K562 (cell line): ENCODE results near the gene GARNL3. TPM values are rescaled to one million over a fixed set of nuclear protein-coding genes. Genes with fewer than 3 reads are reported as not detected.

Source experiments
- ATAC-seq: fragments of 200-7000 bp; cut with Tn5 transposase; 3 replicates; pipeline ENCODE4 v1.9.1; 2020; ENCODE audit warnings: moderate library complexity
- BruUV-seq: library from RNA; stranded (reverse); fragments of 400-500 nt; replicated peaks from 2 replicates; lab custom pipeline; 2021; lab: Mats Ljungman, UMichigan
- CTCF ChIA-PET: fragments of 300-600 bp; formaldehyde crosslinking; extraction: SDS; loops from one replicate; lab custom pipeline; 2021; ENCODE audit warnings: low intra/inter-chr PET ratio; lab: Yijun Ruan, JAX
- POLR2A ChIA-PET: fragments of 300-600, 350-650 bp; sonication (Branson Sonifier 250); formaldehyde crosslinking; extraction: SDS; loops from one replicate; lab custom pipeline; 2021; ENCODE audit warnings: antibody characterized with exemption, inconsistent platforms; lab: Yijun Ruan, JAX
- DNase-seq, 4 experiments: peaks; one replicate each; pipeline versions ENCODE4 v3.0.0 to v3.0.0-alpha.2; 2011 to 2018; ENCODE audit warnings: low spot score in 3 of 4, mixed read lengths in 3 of 4; ENCODE audit errors: extremely low read depth in 1 of 4
- FAIRE-seq: peaks from 2 replicates; lab custom pipeline; 2011; peaks lifted over from hg19 to GRCh38; lab: Jason Lieb, UNC
- H2AFZ ChIP-seq: 2 replicates; pipeline ENCODE4 v1.6.0; 2011; ENCODE audit warnings: low read depth, low read length, control low read depth, inconsistent platforms
- H3K27ac ChIP-seq: fragments of 200-600 bp; 3 replicates; pipeline ENCODE4 v1.8.0; 2011; ENCODE audit warnings: low read depth, mild to moderate bottlenecking, control low read depth, inconsistent platforms, low read length, moderate library complexity, mixed read lengths; ENCODE audit errors: extremely low read depth
- H3K27me3 ChIP-seq, 2 experiments: fragments of 300-600 bp in 1 of 2; 2 replicates in 1 of 2; 3 replicates in 1 of 2; pipeline versions ENCODE4 v1.6.0 to v1.8.0; 2011; ENCODE audit warnings: inconsistent platforms in 2 of 2, low read length in 2 of 2, mild to moderate bottlenecking in 1 of 2, mixed read lengths in 1 of 2, moderate library complexity in 1 of 2; ENCODE audit not compliant: control insufficient read depth in 2 of 2, insufficient read depth in 2 of 2
- H3K36me3 ChIP-seq: fragments of 300-600 bp; 3 replicates; pipeline ENCODE4 v1.8.0; 2011; ENCODE audit warnings: mild to moderate bottlenecking, low read length, inconsistent platforms; ENCODE audit not compliant: control insufficient read depth, insufficient read depth
- H3K4me1 ChIP-seq, 2 experiments: fragments of 200-600 bp in 1 of 2; replicated peaks in 1 of 2; 2 replicates in 1 of 2; 3 replicates in 1 of 2; pipeline versions ENCODE4 v1.5.1 to v1.8.0; 2011; ENCODE audit warnings: inconsistent platforms in 2 of 2, low read length in 2 of 2, mild to moderate bottlenecking in 1 of 2, mixed read lengths in 1 of 2, moderate library complexity in 1 of 2; ENCODE audit not compliant: control insufficient read depth in 2 of 2, insufficient read depth in 2 of 2
- H3K4me2 ChIP-seq: 2 replicates; pipeline ENCODE4 v1.6.1; 2011; ENCODE audit warnings: low read length, control low read depth, inconsistent platforms, mixed read lengths; ENCODE audit not compliant: insufficient read depth
- H3K4me3 ChIP-seq: fragments of 200-600 bp; sonication (generic), shearing (Covaris generic); 2 replicates; pipeline ENCODE4 v1.5.1; 2016; ENCODE audit warnings: control low read depth, inconsistent platforms
- H3K79me2 ChIP-seq: fragments of 200-600 bp; 3 replicates; pipeline ENCODE4 v1.8.0; 2011; ENCODE audit warnings: low read length, inconsistent platforms; ENCODE audit not compliant: control insufficient read depth, insufficient read depth
- H3K9ac ChIP-seq, 2 experiments: 2 replicates each; pipeline versions ENCODE4 v1.6.0 to v1.6.1; 2011; ENCODE audit warnings: low read depth in 2 of 2, low read length in 2 of 2, control low read depth in 1 of 2, inconsistent platforms in 1 of 2, mild to moderate bottlenecking in 1 of 2, mixed read lengths in 1 of 2; ENCODE audit not compliant: insufficient read depth in 1 of 2
- H3K9me1 ChIP-seq: one replicate; pipeline ENCODE4 v1.6.0; 2011; ENCODE audit warnings: inconsistent platforms, mild to moderate bottlenecking, low read length, moderate library complexity; ENCODE audit not compliant: control insufficient read depth, insufficient read depth
- H3K9me3 ChIP-seq: replicated peaks from 2 replicates; pipeline ENCODE4 v1.5.1; 2011; ENCODE audit warnings: low read depth, low read length, inconsistent platforms; ENCODE audit not compliant: control insufficient read depth, insufficient read depth
- H4K20me1 ChIP-seq: replicated peaks from 2 replicates; pipeline ENCODE4 v1.6.1; 2011; ENCODE audit warnings: low read length, inconsistent platforms, mixed read lengths; ENCODE audit not compliant: control insufficient read depth, insufficient read depth
- ATF1 ChIP-seq, 2 experiments: fragments of 450-650 bp in 1 of 2; IDR thresholded peaks; 2 replicates each; pipeline ENCODE4 v1.6.1; 2016; ENCODE audit warnings: missing compliant biosample characterization in 1 of 2, missing genetic modification characterization in 1 of 2
- BMI1 ChIP-seq: fragments of 150-350 bp; IDR thresholded peaks from 2 replicates; pipeline ENCODE4 v1.6.1; 2014; ENCODE audit warnings: low read length
- ELF1 ChIP-seq: fragments of 200-800 bp; sonication (Bioruptor generic); IDR thresholded peaks from 2 replicates; pipeline ENCODE4 v1.6.1; 2016; ENCODE audit warnings: missing genetic modification characterization, missing compliant biosample characterization
- HDAC2 ChIP-seq: fragments of 450-650 bp; IDR thresholded peaks from 2 replicates; pipeline ENCODE4 v1.6.1; 2016; ENCODE audit warnings: mild to moderate bottlenecking
- HMGN3 ChIP-seq: IDR thresholded peaks from 2 replicates; pipeline ENCODE4 v1.6.1; 2011; ENCODE audit warnings: borderline replicate concordance, low read depth, mild to moderate bottlenecking, mixed read lengths, low read length; ENCODE audit not compliant: insufficient read length; ENCODE audit errors: extremely low read depth
- HNRNPK ChIP-seq: fragments of 200-400 bp; formaldehyde crosslinking; IDR thresholded peaks from one replicate; pipeline ENCODE4 v1.6.1; 2018; ENCODE audit warnings: mild to moderate bottlenecking, low read depth, low read length; ENCODE audit not compliant: poor library complexity, severe bottlenecking
- ID3 ChIP-seq, 2 experiments: fragments of 250-450 bp in 1 of 2; fragments of 450-650 bp in 1 of 2; sonication (Bioruptor Pico) in 1 of 2; IDR thresholded peaks; 2 replicates each; pipeline versions ENCODE4 v1.6.1 to v1.8.0; 2016 to 2021; ENCODE audit warnings: mild to moderate bottlenecking in 2 of 2, moderate library complexity in 2 of 2, missing compliant biosample characterization in 1 of 2, missing genetic modification characterization in 1 of 2
- MCM5 ChIP-seq: fragments of 450-650 bp; IDR thresholded peaks from 2 replicates; pipeline ENCODE4 v1.6.1; 2016; ENCODE audit warnings: low read depth
- NCOA4 ChIP-seq: fragments of 450-650 bp; IDR thresholded peaks from 2 replicates; pipeline ENCODE4 v1.6.1; 2018; ENCODE audit warnings: mild to moderate bottlenecking; ENCODE audit not compliant: partially characterized antibody
- PKNOX1 ChIP-seq: fragments of 450-650 bp; IDR thresholded peaks from 2 replicates; pipeline ENCODE4 v1.6.1; 2016
- POLR2H ChIP-seq: IDR thresholded peaks from 2 replicates; pipeline ENCODE4 v1.6.1; 2016; ENCODE audit warnings: missing genetic modification characterization, low read depth, mild to moderate bottlenecking, control low read depth, missing compliant biosample characterization, moderate library complexity
- PPARD ChIP-seq: fragments of 250-450 bp; sonication (Bioruptor Pico); IDR thresholded peaks from 2 replicates; pipeline ENCODE4 v1.8.0; 2022; ENCODE audit warnings: inconsistent platforms, mild to moderate bottlenecking, moderate library complexity
- SMARCA5 ChIP-seq: fragments of 450-650 bp; IDR thresholded peaks from 2 replicates; pipeline ENCODE4 v1.6.1; 2016
- SMARCB1 ChIP-seq: IDR thresholded peaks from 2 replicates; pipeline ENCODE4 v1.6.1; 2011; ENCODE audit warnings: improper control_type of control experiment, low read depth; ENCODE audit not compliant: insufficient read length
- SRSF9 ChIP-seq: fragments of 200-400 bp; formaldehyde crosslinking; IDR thresholded peaks from 2 replicates; pipeline ENCODE4 v1.6.1; 2017; ENCODE audit warnings: low read depth, low read length, borderline replicate concordance
- TCF7L2 ChIP-seq: fragments of 150-350 bp; IDR thresholded peaks from 2 replicates; pipeline ENCODE4 v1.6.1; 2016; ENCODE audit warnings: low read depth, mild to moderate bottlenecking, low read length, moderate library complexity
- ZFX ChIP-seq: sonication (generic); formaldehyde crosslinking; IDR thresholded peaks from 2 replicates; pipeline ENCODE4 v1.8.0; 2022; ENCODE audit warnings: mild to moderate bottlenecking, missing genetic modification reagents, moderate library complexity
- ZNF184 ChIP-seq: sonication (generic); formaldehyde crosslinking; IDR thresholded peaks from 2 replicates; pipeline ENCODE4 v1.5.0; 2020; ENCODE audit warnings: missing genetic modification reagents
- ZNF644 ChIP-seq: fragments of 200-800 bp; sonication (Bioruptor generic); IDR thresholded peaks from 2 replicates; pipeline ENCODE4 v1.6.1; 2016; ENCODE audit warnings: low read depth, missing genetic modification characterization, missing compliant biosample characterization
- WGBS: fragments of 100-300 bp; shearing (Covaris generic); methylation state at CpG from one replicate; pipeline ENCODE4 v1.1.6; 2016; ENCODE audit warnings: low coverage, mixed read lengths; ENCODE audit not compliant: insufficient coverage; ENCODE audit errors: missing lambda C conversion rate; 5-methylcytosine and 5-hydroxymethylcytosine counted together
- in situ Hi-C: fragments of 300-500 bp; cut with MboI; formaldehyde crosslinking; loops from 4 replicates; pipeline ENCODE4 v1.15.0; 2018; ENCODE audit warnings: inconsistent platforms, mixed read lengths
- intact Hi-C: fragments of 100-400 bp; cut with micrococcal nuclease; formaldehyde crosslinking; loops from 2 replicates; pipeline ENCODE4 v1.14.2; 2022
- polyA plus RNA-seq, 8 experiments: library from polyadenylated mRNA; depleted of rRNA in 4 of 8; stranded (reverse) in 5 of 8; unstranded in 3 of 8; fragments of >200 nt; fragmentation: Nextera tagmentation in 2 of 8; fragmentation: Illumina TruSeq in 1 of 8; extraction: Ambion mirVana in 2 of 8; extraction: Trizol in 1 of 8; gene quantifications; 2 replicates each; pipeline versions ENCODE4 v1.2.1 to v1.2.3, GENCODE V29; 2011 to 2014; ENCODE audit warnings: inconsistent platforms in 1 of 8, missing spikeins in 1 of 8
- total RNA-seq, 7 experiments: library from RNA; depleted of rRNA in 6 of 7; stranded (reverse); fragments of >200 nt in 6 of 7; fragmentation: Illumina TruSeq in 2 of 7; extraction: Trizol in 2 of 7; gene quantifications; 2 replicates each; pipeline versions ENCODE4 v1.2.1 to v1.2.3, GENCODE V29; 2011 to 2021; ENCODE audit warnings: low replicate concordance in 1 of 7
- TF ChIP-seq, protein P1 (sequence below): fragments of 250-450 bp; sonication (Bioruptor Pico); IDR thresholded peaks from 2 replicates; pipeline ENCODE4 v1.5.1; 2021; ENCODE audit warnings: mild to moderate bottlenecking

Gene GARNL3
- total and polyA plus RNA-seq, 9 of the 15 experiments (the other 6 are each of a cell fraction or from before 2014, with no cell fraction given) = 0.35 to 2.7 (median 1.6) TPM

DNA sequence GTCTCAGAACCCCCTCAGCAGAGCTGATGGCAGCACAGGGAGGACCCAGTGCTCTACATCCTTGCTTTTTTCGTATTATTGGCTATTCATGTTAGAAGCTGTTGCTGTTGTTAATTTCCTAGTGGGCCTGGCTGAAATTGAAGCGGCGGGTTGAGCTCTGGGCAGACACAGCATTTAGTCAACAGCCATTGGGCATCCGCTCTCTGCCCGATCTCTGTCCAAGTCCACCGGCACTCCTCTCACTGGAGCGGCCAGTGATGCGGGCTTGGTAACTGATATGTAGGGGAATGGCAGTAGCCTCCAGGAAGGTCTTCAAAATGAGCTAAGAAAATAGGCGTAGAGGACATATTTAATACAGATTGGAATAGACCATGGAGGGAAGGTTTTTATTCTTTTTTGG is 1.3 kb upstream of the GARNL3 start:
- intact Hi-C loops (no loop called here), in situ Hi-C loops (no loop called here)
- H3K27me3 ChIP-seq = peaks cover 3 to 23% of the 10 kb centered on the region in 2 experiments; a peak in 2 of 5 replicates
- BruUV-seq = no TSS peak
- no peak overlapping the region for H3K9ac ChIP-seq
- no peaks in the 10 kb centered on the region for H3K79me2 ChIP-seq
- H3K4me1 ChIP-seq = peaks cover 0 to 7% of the 10 kb centered on the region in 2 experiments; a peak in 2 of 5 replicates
- WGBS = 9% methylated on average over 9 of the region's 9 CpGs
- H4K20me1 ChIP-seq = 0 out of 2 replicates have a peak, but pooled peaks cover 3% of the 10 kb centered on the region
- H3K9me1 ChIP-seq = no peaks in the 10 kb centered on the region
- ATAC-seq = no peak
- no peak for FAIRE-seq
- H3K4me3 ChIP-seq = no peak overlapping the region
- H3K27ac ChIP-seq = no peak overlapping the region
- no peak overlapping the region for H2AFZ ChIP-seq
- ChIA-PET POLR2A (interaction anchor here (0.6 to 2.2 kb wide), 6 partner anchors 9 to 106 kb away, joined by 3 to 6 read pairs (median 4); no protein-coding TSS in a partner anchor), CTCF (interaction anchor here (0.5 kb wide), 1 partner anchor 91 kb away, joined by 4 read pairs; no protein-coding TSS in a partner anchor)
- TF ChIP-seq SRSF9 (no peak), ID3 (CRISPR knock-in tag; IDR thresholded peaks at IDR 0.05) (no peak), ID3 (tag; IDR thresholded peaks at IDR 0.05) (no peak), MCM5 (no peak), HDAC2 (no peak), ATF1 (CRISPR knock-in tag; IDR thresholded peaks at IDR 0.05) (no peak), ATF1 (tag; IDR thresholded peaks at IDR 0.05) (no peak), ZFX (no peak), ELF1 (tag) (no peak), BMI1 (no peak), HNRNPK (no peak), POLR2H (tag) (no peak), PPARD (no peak), TCF7L2 (no peak), SMARCB1 (no peak), ZNF644 (tag) (no peak), ZNF184 (CRISPR knock-in tag) (no peak), PKNOX1 (no peak), NCOA4 (no peak), HMGN3 (no peak), SMARCA5 (no peak)
- TF ChIP-seq, protein P1, sequence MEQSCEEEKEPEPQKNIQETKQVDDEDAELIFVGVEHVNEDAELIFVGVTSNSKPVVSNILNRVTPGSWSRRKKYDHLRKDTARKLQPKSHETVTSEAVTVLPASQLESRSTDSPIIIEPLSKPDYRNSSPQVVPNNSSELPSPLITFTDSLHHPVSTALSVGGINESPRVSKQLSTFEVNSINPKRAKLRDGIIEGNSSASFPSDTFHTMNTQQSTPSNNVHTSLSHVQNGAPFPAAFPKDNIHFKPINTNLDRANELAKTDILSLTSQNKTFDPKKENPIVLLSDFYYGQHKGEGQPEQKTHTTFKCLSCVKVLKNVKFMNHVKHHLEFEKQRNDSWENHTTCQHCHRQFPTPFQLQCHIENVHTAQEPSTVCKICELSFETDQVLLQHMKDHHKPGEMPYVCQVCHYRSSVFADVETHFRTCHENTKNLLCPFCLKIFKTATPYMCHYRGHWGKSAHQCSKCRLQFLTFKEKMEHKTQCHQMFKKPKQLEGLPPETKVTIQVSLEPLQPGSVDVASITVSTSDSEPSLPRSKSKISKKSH (CRISPR knock-in tag) = no peak
- no peaks in the 10 kb centered on the region for H3K36me3 ChIP-seq
- no peak for DNase-seq
- H3K9me3 ChIP-seq = no peaks in the 10 kb centered on the region
- H3K4me2 ChIP-seq = no peak overlapping the region
